ENCODE measurements around the gene DBF4B.

- TF ChIP-seq CTCF (IDR thresholded peaks at IDR 0.05): no peak
- TF ChIP-seq POLR2A (IDR thresholded peaks at IDR 0.05): no peak
- no peak for TF ChIP-seq EP300 (IDR thresholded peaks at IDR 0.05)
Measured at GRCh38 chr17:44754276-44754675, 45.8 kb downstream of the DBF4B start.

Measured in tibial nerve (tissue), 4 donors.